HG02885 (cell line): ENCODE results near the gene NCAPD2.

ENCODE experiments used
- ATAC-seq: cut with Tn5 transposase; IDR thresholded peaks from one replicate; pipeline ENCODE4 v1.9.1; 2021; ENCODE audit warnings: mild to moderate bottlenecking; ENCODE audit not compliant: unreplicated experiment, poor library complexity

Gene NCAPD2

DNA sequence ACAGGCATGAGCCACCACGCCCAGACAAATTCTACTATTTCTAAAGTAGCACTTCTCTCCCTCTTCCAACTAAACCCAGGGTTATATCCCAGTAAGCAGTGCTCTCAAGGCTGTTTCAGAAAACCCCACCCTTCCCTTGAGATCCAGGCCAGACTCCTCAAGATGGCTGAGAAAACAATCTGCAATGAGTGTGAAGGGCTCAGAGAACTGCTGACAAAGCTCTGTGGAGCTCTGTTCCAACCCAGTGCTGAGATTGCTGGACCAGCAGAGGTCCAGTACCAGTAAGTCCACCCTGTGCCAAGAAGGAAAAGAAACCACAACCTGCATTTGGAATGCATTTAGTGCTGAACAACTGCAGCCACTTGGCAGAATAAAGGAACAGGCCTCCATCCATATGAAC is 65.6 kb downstream of the NCAPD2 start:
- no peak for ATAC-seq

- ATAC-seq, result no peak
These were observed 66.8 kb downstream of the NCAPD2 start for GRCh38 chr12:6560501-6561205.

- no peak for ATAC-seq
These were observed 69.0 kb downstream of the NCAPD2 start for GRCh38 chr12:6562881-6563280.

GRCh38 chr12:6563448-6564050 is 69.6 kb downstream of the NCAPD2 start:
- no peak for ATAC-seq

DNA sequence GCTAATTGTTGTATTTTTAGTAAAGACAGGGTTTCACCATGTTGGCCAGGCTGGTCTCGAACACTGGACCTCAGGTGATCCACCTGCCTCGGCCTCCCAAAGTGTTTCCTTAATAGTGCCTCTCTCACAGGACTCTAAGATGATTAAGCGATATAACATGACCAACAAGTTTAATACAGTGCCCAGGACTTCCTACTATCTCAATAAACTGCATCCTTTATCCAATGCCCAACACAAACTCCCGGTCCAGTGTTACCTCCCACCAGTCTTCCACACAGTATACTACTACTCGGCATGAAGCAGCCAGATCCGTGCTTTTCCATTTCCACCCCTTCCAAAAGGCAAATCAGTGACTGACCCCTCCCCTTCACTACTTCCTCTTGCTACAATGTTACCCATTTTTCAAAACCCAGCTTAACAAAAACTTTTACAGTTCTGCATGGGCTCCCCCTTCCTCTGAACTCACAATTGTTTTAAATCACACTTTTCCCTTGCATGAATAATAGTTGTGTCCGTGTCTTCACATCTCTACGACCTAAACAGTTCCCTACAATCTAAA is 73.3 kb downstream of the NCAPD2 start:
- ATAC-seq, result no peak

GRCh38 chr12:6569312-6569711 is 75.4 kb downstream of the NCAPD2 start:
- ATAC-seq, result no peak

DNA sequence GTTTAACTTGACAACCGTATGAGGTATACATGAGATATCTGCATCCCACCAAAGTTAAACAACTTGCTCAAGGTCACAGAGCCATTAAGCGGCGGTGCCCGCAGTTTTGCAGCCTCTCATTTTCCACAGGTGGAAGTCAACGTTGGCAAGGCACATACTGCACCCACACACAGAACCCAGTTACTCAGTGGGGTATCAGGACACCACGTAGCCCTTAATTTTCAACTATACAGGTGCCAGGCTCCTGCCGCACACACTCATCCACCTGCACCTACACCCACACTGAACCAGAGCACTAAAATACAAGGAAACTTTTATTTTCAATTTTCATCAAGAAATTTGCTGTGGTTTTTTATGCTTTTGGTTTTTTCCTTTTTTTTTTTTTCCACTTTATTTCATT is 75.9 kb downstream of the NCAPD2 start:
- no peak for ATAC-seq

DNA sequence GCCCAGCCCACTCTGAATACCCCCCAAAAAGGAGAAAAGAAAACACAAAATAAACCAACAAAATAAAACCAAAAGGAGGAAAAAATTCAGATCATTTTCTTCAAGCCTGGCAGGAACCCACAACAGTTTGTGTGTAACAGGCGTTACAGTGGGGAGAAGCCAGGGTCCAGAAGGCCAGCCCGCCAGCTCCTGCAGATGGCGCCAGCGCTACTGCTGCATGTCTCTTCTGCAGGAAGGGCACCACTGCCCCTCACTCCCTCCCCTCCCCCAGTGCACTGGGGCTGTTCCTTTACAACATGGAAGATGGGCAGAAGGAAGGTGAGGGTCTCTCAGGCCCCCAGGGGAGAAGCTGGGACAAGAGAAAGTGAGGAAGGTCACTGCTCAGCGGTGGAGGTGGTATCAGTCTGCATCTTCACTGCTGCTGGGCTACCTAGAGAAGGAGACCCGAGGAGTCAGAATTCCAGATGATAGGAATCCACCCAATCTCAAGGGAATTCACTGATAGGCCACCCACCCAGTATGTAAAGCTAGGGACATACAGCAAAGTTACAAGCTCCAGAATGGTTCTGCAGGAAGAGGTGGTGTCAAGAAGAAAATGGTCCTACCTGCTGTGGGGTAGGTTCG is 76.5 kb downstream of the NCAPD2 start:
- ATAC-seq, result no peak

DNA sequence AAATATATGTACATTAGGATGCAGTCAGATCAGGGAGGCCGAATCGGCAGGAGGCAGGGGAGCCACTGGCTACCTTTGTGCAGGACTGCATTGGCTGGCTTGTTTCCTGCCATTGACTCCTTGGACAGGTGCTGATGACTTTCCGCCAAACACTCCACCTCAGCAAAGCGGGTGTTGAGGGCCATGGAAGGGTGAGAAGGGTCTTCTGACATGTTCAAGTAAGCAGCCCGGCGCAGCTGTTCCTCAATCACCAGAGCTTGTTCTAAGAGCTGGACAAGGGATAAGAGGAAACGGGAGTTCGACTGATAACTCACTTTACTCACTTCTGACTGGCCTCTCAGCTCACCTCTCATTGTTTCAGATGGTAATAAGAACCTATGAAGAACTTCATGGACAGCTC is 79.1 kb downstream of the NCAPD2 start:
- no peak for ATAC-seq

DNA sequence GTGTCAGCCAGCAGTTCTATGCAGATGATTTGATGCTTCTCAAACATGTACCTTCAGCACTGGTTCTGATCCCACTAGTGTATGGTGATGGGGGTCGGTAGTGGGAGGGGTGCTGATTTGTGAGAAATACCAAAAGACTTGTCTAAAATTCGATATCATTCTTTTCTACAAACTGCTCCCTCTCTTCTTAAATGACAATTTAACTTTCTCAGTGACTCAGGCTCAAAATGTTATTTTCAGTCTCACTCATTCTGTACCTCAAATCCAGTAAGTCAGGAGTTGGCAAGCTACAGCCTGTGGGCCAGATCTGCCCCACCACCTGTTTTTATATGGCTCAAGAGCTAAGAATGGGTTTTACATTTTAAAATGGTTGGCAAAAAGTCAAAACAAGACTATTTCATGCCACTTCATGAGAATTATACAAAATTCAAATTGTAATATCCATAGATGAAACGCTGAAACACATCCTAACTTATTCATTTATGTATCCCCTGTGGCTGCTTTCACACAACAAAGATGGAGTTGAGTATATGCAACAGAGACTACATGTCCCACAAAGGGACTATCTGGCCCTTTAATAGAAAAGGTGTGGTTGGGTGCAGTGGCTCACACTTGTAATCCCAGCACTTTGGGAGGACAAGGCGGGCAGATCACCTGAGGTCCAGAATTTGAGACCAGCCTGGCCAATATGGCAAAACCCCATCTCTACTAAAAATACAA is 80.8 kb downstream of the NCAPD2 start:
- ATAC-seq, result no peak

- no peak for ATAC-seq
These were observed 81.7 kb downstream of the NCAPD2 start for GRCh38 chr12:6575648-6576047.
